Gastrocnemius medialis (tissue), 4 donors: Measurements from ENCODE around the gene SLC18A3.

Source experiments
- CTCF ChIP-seq, 5 experiments: fragments of 450-650 bp in 3 of 5; fragments of 200-600 bp in 2 of 5; sonication (generic) in 2 of 5; IDR thresholded peaks in 4 of 5; conservative IDR thresholded peaks in 1 of 5; 1 replicate in 4 of 5; 2 replicates in 1 of 5; pipeline ENCODE4 v1.5.1; 2016 to 2019; ENCODE audit warnings: antibody characterized with exemption in 5 of 5, mild to moderate bottlenecking in 3 of 5, moderate library complexity in 3 of 5
- POLR2A ChIP-seq, 2 donors: fragments of 450-650 bp; IDR thresholded peaks; one replicate each; pipeline ENCODE4 v1.6.1; 2017; ENCODE audit warnings: antibody characterized with exemption in 2 of 2, mild to moderate bottlenecking in 2 of 2, moderate library complexity in 2 of 2

- no peak for TF ChIP-seq CTCF (IDR thresholded peaks at IDR 0.05 in 4 of 5, conservative IDR thresholded peaks at IDR 0.05 in 1 of 5)
- TF ChIP-seq POLR2A (IDR thresholded peaks at IDR 0.05) = no peak
Observed at GRCh38 chr10:49564461-49565009, 45.6 kb upstream of the SLC18A3 start.
